DND-41 (cell line): Measurements from ENCODE around the gene TP53TG3E.
"Not testable (repeated sequence)": the region's sequence is repeated elsewhere in the genome, so short reads cannot be mapped to it uniquely, and the experiment has no call there.

Experiments
- CTCF ChIP-seq: IDR thresholded peaks from 2 replicates; pipeline ENCODE4 v1.5.1; 2012; ENCODE audit warnings: borderline replicate concordance, low read length, moderate library complexity, mild to moderate bottlenecking; ENCODE audit not compliant: poor library complexity, severe bottlenecking; ENCODE audit errors: extremely low read depth
- EZH2 ChIP-seq: IDR thresholded peaks from 3 replicates; pipeline ENCODE4 v1.6.1; 2012; ENCODE audit warnings: borderline replicate concordance, low read depth, mild to moderate bottlenecking, moderate library complexity, low read length, inconsistent platforms; ENCODE audit not compliant: severe bottlenecking

GRCh38 chr16:33304006-33304405, at the start of gene TP53TG3E:
- TF ChIP-seq CTCF, EZH2: not testable (repeated sequence)
